ENCODE data around the gene FAM83C. TPM values are rescaled to one million over a fixed set of nuclear protein-coding genes. Genes with fewer than 3 reads are reported as not detected.

The FAM83C gene
- total RNA-seq, 1 donor from 2014 or later: not detected

DNA sequence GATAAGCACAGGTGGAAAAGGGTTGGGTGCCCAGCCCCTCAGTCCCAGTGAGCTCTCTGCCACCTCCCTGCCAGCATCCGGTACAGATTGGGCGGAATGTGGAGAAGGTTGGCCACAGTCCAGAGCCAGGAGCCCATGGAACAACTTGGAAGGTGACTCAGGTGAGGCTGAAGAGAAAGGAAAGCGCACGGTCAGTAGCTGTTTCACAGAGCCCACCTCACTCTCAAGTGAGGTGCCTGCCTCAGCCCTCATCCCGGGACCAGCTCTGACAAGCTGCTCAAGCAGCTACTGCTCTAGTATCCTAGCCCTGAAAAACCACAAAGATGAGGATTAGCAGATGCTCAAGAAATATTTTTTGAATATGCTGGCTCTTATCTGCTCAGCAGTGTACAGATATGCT lies 13.2 kb downstream of the FAM83C start:
- ChIA-PET CTCF (no interaction called here), POLR2A (interaction anchor here (0.9 kb wide), 1 partner anchor 323 kb away, joined by 3 read pairs; the partner anchor contains the start of genes GSS and MYH7B)
- DNase-seq: no peak
- intact Hi-C loops (cut with micrococcal nuclease): loop anchor here (2.0 to 5.0 kb wide), 2 partner anchors 134 to 322 kb away; partner anchors contain the start of genes GSS and MYH7B
- no peak overlapping the region for H3K4me3 Mint-ChIP-seq
- H3K27ac Mint-ChIP-seq: peak overlapping the region; percentile 72
- no peak for TF ChIP-seq CTCF (IDR thresholded peaks at IDR 0.05)
- no peaks in the 10 kb centered on the region for H3K9me3 Mint-ChIP-seq
- no peaks in the 10 kb centered on the region for H3K27me3 Mint-ChIP-seq
- peaks cover 40% of the 10 kb centered on the region for H3K4me1 Mint-ChIP-seq
- ATAC-seq (ENCODE audit: low read depth): no peak
- H3K36me3 Mint-ChIP-seq (ENCODE audit: low read depth): peaks cover 55% of the 10 kb centered on the region

DNA sequence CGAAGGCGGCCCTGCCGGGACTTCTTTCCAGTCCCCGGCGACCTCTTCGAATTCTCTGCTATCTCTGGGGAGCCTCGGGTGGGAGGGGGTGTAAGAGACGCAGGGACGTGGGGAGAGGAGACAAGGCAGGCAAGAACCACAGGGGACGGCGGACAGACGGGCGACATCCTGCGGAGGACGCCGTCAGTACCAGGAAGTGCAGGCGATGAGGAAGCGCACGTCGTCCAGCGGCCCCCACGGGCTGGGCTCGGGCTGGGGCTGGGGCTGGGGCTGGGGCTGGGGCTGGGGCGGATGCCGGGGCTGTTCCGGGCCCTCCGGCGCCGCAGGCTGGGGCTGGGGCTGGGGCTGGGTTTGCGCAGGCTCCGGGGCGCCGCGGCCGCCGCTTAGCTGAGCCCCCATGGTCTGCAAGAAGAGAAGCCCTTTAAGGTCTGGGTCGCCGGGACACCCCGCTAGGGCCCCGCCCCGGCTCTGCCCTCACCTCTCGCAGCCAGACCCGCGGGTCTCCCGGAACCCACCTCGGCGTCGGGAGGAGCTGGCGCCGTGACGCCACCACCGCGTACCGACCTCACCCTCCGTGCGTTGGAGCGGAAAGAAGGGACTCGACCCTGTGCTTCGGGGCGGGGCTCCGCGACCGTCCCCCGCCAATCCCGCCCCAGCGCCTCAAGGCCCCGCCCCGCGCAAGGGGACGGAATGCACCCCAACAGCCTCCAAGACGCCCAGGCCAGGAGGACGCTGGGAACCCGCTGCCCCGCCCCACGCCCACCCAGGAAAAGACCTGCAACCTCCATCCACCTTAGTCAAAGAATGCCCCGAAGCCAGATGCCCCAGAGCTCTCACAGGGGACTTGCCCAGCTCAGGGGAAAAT lies 14.5 kb downstream of the FAM83C start, which contains the start of gene MMP24OS:
MMP24OS (minus strand) TSS at position 592 of the 865 bp plus-strand sequence; CDS start at position 399, 193 bp downstream.
- Mint-ChIP-seq H3K27me3 (no peaks in the 10 kb centered on the region), H3K4me3 (peak within 1 kb of the TSS; percentile 97), H3K9me3 (no peaks in the 10 kb centered on the region), H3K4me1 (peaks cover 31% of the 10 kb centered on the region), H3K27ac (peak within 1 kb of the TSS; percentile 99), H3K36me3 (ENCODE audit: low read depth) (peaks cover 50% of the 10 kb centered on the region)
- POLR2A ChIA-PET: interaction anchor here (0.6 to 1.6 kb wide), 26 partner anchors 9 to 1285 kb away, joined by 3 to 13 read pairs (median 4); partner anchors contain the start of genes DYNLRB1, EDEM2, GSS and MMP24
- CTCF ChIA-PET: interaction anchor here (0.7 to 1.4 kb wide), 2 partner anchors 8 to 25 kb away, joined by 3 to 4 read pairs; no protein-coding TSS in a partner anchor
- peak; percentile 85 for DNase-seq
- intact Hi-C loops (cut with micrococcal nuclease): loop anchor here (1.0 to 5.0 kb wide), 5 partner anchors 133 to 401 kb away; partner anchors contain the start of genes ACSS2, GSS, MYH7B and TRPC4AP
- peak; percentile 90 for ATAC-seq (ENCODE audit: low read depth)
- TF ChIP-seq CTCF (IDR thresholded peaks at IDR 0.05): no peak

DNA sequence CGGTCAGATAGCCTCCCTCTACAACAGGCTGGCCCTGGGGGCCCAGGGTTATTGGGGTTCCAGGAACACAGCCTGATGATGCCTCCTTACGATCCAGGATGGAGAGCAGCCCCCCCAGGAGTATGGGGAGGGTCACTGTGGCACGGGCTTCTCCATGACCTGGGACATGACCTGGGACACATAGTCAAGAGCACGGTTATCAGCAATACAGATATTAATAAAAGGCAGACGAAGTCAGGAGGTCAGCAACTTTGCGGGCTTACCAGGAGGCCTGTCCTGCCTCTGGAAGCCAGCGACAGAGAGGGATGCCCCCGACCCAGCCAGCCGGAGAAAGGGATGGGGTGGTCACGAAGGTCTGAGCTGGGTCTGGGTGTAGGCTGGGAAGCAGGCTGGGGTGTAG lies 15.1 kb downstream of the FAM83C start:
- H3K4me3 Mint-ChIP-seq: peak overlapping the region; percentile 97
- intact Hi-C loops (cut with micrococcal nuclease): loop anchor here (1.0 to 5.0 kb wide), 4 partner anchors 184 to 401 kb away; partner anchors contain the start of genes ACSS2, GSS, MYH7B and TRPC4AP
- no peak for TF ChIP-seq CTCF (IDR thresholded peaks at IDR 0.05)
- H3K4me1 Mint-ChIP-seq: peaks cover 27% of the 10 kb centered on the region
- H3K36me3 Mint-ChIP-seq (ENCODE audit: low read depth): peaks cover 45% of the 10 kb centered on the region
- CTCF ChIA-PET: interaction anchor here (1.4 kb wide), 1 partner anchor 8 kb away, joined by 4 read pairs; no protein-coding TSS in a partner anchor
- no peaks in the 10 kb centered on the region for H3K9me3 Mint-ChIP-seq
- POLR2A ChIA-PET: interaction anchor here (0.6 to 1.6 kb wide), 7 partner anchors 14 to 677 kb away, joined by 3 to 13 read pairs (median 7); partner anchors contain the start of genes EDEM2, RBM39 and SCAND1
- no peak for ATAC-seq (ENCODE audit: low read depth)
- no peak for DNase-seq
- peak overlapping the region; percentile 99 for H3K27ac Mint-ChIP-seq
- no peaks in the 10 kb centered on the region for H3K27me3 Mint-ChIP-seq

DNA sequence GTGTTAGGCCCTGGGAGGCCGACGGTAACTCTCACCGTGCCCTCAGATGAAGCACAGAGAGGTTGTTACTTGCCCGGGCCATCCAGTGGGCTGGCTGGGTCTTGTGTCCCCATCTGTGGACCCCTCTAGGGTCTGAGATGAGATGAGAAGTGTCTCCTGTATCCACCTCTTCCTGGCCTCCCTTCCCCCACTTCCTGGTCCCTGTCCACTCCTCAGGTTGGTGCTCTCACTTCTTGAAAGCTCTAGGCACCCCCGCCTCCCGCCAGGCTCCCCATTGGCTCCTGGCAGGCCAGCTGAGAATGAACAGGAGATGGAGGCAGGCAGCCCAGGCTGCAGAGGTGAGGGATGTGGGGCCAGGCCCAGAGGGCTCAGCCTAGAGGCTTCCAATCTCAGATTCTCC lies 15.8 kb downstream of the FAM83C start:
- POLR2A ChIA-PET: interaction anchor here (0.6 to 1.5 kb wide), 2 partner anchors 8 to 174 kb away, joined by 4 to 6 read pairs; partner anchors contain the start of gene EIF6

More for the DNA sequence above, 15.8 kb downstream of the FAM83C start:
- intact Hi-C loops (cut with micrococcal nuclease): loop anchor here (2.0 to 5.0 kb wide), 2 partner anchors 184 to 319 kb away; partner anchors contain the start of genes GSS, MYH7B and TRPC4AP
- Mint-ChIP-seq H3K36me3 (ENCODE audit: low read depth) (peaks cover 43% of the 10 kb centered on the region), H3K27me3 (no peaks in the 10 kb centered on the region), H3K4me1 (peaks cover 22% of the 10 kb centered on the region), H3K4me3 (peak overlapping the region; percentile 97), H3K9me3 (no peaks in the 10 kb centered on the region), H3K27ac (peak overlapping the region; percentile 99)
- ATAC-seq (ENCODE audit: low read depth) (no peak), DNase-seq (no peak)
- CTCF ChIA-PET: no interaction called here
- no peak for TF ChIP-seq CTCF (IDR thresholded peaks at IDR 0.05)

All from activated B cell treated with CpG ODN at 0.5 μM for 24 hours (primary cell).